DND-41 (cell line): ENCODE measurements around the gene CYP19A1.

Experiments used
- EZH2 ChIP-seq: IDR thresholded peaks from 3 replicates; pipeline ENCODE4 v1.6.1; 2012; ENCODE audit warnings: borderline replicate concordance, low read depth, mild to moderate bottlenecking, moderate library complexity, low read length, inconsistent platforms; ENCODE audit not compliant: severe bottlenecking
- TF ChIP-seq, protein P1 (sequence below): IDR thresholded peaks from 2 replicates; pipeline ENCODE4 v1.5.1; 2012; ENCODE audit warnings: borderline replicate concordance, low read length, moderate library complexity, mild to moderate bottlenecking; ENCODE audit not compliant: poor library complexity, severe bottlenecking; ENCODE audit errors: extremely low read depth

DNA sequence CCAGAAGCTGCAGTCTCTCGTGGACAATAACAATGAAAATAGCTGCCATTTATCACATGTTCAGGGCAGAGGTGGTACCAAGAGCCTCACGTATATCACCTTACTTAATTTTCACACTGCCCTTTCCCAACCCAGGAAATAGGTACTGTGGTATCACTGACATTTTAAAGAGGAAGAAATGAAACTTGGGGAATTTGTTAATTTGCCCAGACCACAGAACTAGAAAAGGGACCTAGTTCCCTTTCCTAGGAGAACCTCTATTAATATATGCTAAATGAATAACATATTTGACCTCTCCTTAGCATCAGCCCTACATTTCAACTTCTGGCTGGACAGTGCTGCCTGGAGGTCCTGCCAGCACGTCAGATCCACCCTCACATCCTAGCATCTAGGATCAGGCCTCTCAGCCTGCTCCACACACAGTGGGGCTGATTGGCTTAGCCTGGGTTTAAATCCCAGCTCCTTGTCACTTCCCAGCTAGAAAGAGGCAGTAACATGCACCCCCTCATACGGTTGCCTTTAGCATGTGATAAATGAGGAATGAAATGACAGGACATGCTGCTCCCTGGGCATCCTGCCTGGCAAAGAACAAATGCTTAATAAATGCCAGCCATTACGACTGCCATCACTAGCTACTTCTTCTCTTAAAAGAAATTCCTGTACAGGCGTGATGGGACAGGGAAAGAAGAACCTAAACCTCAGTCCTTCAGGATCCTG is 148.6 kb downstream of the CYP19A1 start:
- TF ChIP-seq, protein P1, sequence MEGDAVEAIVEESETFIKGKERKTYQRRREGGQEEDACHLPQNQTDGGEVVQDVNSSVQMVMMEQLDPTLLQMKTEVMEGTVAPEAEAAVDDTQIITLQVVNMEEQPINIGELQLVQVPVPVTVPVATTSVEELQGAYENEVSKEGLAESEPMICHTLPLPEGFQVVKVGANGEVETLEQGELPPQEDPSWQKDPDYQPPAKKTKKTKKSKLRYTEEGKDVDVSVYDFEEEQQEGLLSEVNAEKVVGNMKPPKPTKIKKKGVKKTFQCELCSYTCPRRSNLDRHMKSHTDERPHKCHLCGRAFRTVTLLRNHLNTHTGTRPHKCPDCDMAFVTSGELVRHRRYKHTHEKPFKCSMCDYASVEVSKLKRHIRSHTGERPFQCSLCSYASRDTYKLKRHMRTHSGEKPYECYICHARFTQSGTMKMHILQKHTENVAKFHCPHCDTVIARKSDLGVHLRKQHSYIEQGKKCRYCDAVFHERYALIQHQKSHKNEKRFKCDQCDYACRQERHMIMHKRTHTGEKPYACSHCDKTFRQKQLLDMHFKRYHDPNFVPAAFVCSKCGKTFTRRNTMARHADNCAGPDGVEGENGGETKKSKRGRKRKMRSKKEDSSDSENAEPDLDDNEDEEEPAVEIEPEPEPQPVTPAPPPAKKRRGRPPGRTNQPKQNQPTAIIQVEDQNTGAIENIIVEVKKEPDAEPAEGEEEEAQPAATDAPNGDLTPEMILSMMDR: no peak
- no peak for TF ChIP-seq EZH2
